ENCODE results near the gene A2ML1.

DNA sequence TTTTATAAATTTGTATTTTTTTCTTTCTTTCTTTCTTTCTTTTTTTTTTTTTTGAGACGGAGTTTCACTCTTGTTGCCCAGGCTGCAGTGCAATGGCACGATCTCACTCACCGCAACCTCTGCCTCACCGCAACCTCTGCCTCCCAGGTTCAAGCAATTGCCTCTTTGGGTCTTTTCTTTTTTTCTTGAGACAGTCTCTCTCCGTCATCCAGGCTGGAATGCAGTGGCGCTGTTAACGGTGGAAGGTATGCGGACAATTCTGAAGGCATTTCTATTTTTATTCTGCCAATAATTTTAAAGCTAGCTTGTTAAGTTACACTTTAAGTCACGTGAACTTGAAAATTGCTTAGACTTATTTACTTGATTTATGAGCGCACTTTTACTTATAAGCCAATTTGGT, 83.1 kb downstream of the A2ML1 start:
- TF ChIP-seq, protein P1, sequence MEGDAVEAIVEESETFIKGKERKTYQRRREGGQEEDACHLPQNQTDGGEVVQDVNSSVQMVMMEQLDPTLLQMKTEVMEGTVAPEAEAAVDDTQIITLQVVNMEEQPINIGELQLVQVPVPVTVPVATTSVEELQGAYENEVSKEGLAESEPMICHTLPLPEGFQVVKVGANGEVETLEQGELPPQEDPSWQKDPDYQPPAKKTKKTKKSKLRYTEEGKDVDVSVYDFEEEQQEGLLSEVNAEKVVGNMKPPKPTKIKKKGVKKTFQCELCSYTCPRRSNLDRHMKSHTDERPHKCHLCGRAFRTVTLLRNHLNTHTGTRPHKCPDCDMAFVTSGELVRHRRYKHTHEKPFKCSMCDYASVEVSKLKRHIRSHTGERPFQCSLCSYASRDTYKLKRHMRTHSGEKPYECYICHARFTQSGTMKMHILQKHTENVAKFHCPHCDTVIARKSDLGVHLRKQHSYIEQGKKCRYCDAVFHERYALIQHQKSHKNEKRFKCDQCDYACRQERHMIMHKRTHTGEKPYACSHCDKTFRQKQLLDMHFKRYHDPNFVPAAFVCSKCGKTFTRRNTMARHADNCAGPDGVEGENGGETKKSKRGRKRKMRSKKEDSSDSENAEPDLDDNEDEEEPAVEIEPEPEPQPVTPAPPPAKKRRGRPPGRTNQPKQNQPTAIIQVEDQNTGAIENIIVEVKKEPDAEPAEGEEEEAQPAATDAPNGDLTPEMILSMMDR (conservative IDR thresholded peaks at IDR 0.05; ENCODE audit: low read length): no peak
- TF ChIP-seq EZH2phosphoT487 (IDR thresholded peaks at IDR 0.05; ENCODE audit: borderline replicate concordance): no peak

Measured in Loucy (cell line).